ENCODE results near the gene SPTLC2.

DNA sequence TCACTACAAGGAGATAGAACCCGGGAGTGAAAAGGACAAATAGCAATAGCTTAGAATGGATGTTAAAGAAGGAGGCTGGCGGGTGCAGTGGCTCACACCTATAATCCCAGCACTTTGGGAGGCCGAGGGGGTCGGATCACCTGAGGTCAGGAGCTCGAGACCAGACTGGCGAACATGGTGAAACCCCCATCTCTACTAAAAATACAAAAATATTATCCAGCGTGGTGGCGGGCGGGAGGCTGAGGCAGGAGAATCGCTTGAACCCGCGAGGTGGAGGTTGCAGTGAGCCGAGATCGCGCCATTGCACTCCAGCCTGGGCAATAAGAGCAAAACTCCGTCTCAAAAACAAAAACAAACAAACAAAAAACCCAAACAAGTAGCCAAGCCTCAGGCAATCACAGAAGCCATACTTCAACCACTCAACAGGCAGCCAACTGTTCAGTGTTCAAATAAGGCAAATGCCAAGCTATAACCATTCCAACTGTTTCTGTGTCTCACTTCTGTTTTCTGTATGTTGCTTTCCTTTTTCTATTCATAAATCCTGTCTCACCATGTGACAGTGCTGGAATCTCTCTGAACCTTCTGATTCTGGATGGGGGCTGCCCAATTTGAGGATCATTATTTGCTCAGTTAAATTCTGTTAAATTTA, 3.9 kb upstream of the SPTLC2 start:
- TF ChIP-seq EP300 (IDR thresholded peaks at IDR 0.05) = no peak
- TF ChIP-seq CTCF (IDR thresholded peaks at IDR 0.05) = no peak
- TF ChIP-seq POLR2A (IDR thresholded peaks at IDR 0.05) = no peak
- TF ChIP-seq POLR2AphosphoS5 (IDR thresholded peaks at IDR 0.05) = no peak

Data from gastroesophageal sphincter (tissue), 3 donors.